Effector memory CD8-positive, alpha-beta T cell (primary cell): ENCODE results near the gene KNCN.

Source experiments
- ATAC-seq: fragments of 150-1000 bp; cut with Tn5 transposase; replicated peaks from 2 replicates; pipeline ENCODE4 v1.10.0; 2021; ENCODE audit warnings: mild to moderate bottlenecking, moderate library complexity
- DNase-seq, 3 experiments: peaks; one replicate each; pipeline ENCODE4 v3.0.0; 2021
- H3K27ac Mint-ChIP-seq, 2 donors: one replicate each; pipeline ENCODE4 v1.8.0; 2022; ENCODE audit warnings: mild to moderate bottlenecking in 2 of 2, mixed read lengths in 2 of 2, moderate library complexity in 2 of 2
- H3K27me3 Mint-ChIP-seq, 2 donors: one replicate each; pipeline ENCODE4 v1.8.0; 2022; ENCODE audit warnings: mixed read lengths in 2 of 2
- H3K36me3 Mint-ChIP-seq: one replicate; pipeline ENCODE4 v1.8.0; 2022; ENCODE audit warnings: mild to moderate bottlenecking, moderate library complexity, mixed read lengths; ENCODE audit not compliant: insufficient read depth
- H3K4me1 Mint-ChIP-seq, 2 donors: one replicate each; pipeline ENCODE4 v1.8.0; 2022; ENCODE audit warnings: low read depth in 2 of 2, mixed read lengths in 2 of 2
- H3K4me3 Mint-ChIP-seq, 2 donors: one replicate each; pipeline ENCODE4 v1.8.0; 2022; ENCODE audit warnings: mild to moderate bottlenecking in 2 of 2, mixed read lengths in 2 of 2, moderate library complexity in 2 of 2
- H3K9me3 Mint-ChIP-seq, 2 donors: one replicate each; pipeline ENCODE4 v1.8.0; 2022; ENCODE audit warnings: mixed read lengths in 2 of 2

KNCN gene

GRCh38 chr1:46522184-46522968, 29.1 kb downstream of the KNCN start:
- H3K27ac Mint-ChIP-seq = peak overlapping the region in 1 of 2 donors; percentile 50
- ATAC-seq = peak; percentile 24
- H3K9me3 Mint-ChIP-seq = no peaks in the 10 kb centered on the region
- no peak for DNase-seq
- H3K4me3 Mint-ChIP-seq = peak overlapping the region in 1 of 2 donors; percentile 18
- peaks cover 25 to 58% of the 10 kb centered on the region in 2 donors for H3K27me3 Mint-ChIP-seq
- H3K4me1 Mint-ChIP-seq = peaks cover 0 to 9% of the 10 kb centered on the region in 2 donors
- no peaks in the 10 kb centered on the region for H3K36me3 Mint-ChIP-seq

- peak overlapping the region in 1 of 2 donors; percentile 77 for H3K27ac Mint-ChIP-seq
- DNase-seq (no peak), ATAC-seq (no peak)
- H3K36me3 Mint-ChIP-seq = no peaks in the 10 kb centered on the region
- H3K27me3 Mint-ChIP-seq = peaks cover 29 to 64% of the 10 kb centered on the region in 2 donors
- no peak overlapping the region for H3K4me3 Mint-ChIP-seq
- H3K4me1 Mint-ChIP-seq = peaks cover 0 to 11% of the 10 kb centered on the region in 2 donors
- no peaks in the 10 kb centered on the region for H3K9me3 Mint-ChIP-seq
Observed at GRCh38 chr1:46521414-46521813, 30.0 kb downstream of the KNCN start.

GRCh38 chr1:46520063-46520911, 31.2 kb downstream of the KNCN start:
- Mint-ChIP-seq H3K27ac (no peak overlapping the region), H3K27me3 (peaks cover 26 to 64% of the 10 kb centered on the region in 2 donors), H3K4me1 (peaks cover 0 to 11% of the 10 kb centered on the region in 2 donors), H3K9me3 (no peaks in the 10 kb centered on the region), H3K36me3 (no peaks in the 10 kb centered on the region), H3K4me3 (no peak overlapping the region)
- DNase-seq (no peak), ATAC-seq (no peak)

GRCh38 chr1:46519209-46519608, 32.2 kb downstream of the KNCN start:
- Mint-ChIP-seq H3K4me3 (no peak overlapping the region), H3K9me3 (no peaks in the 10 kb centered on the region), H3K27ac (no peak overlapping the region), H3K4me1 (peaks cover 0 to 11% of the 10 kb centered on the region in 2 donors), H3K27me3 (peaks cover 25 to 66% of the 10 kb centered on the region in 2 donors), H3K36me3 (no peaks in the 10 kb centered on the region)
- DNase-seq = no peak
- ATAC-seq = no peak

- no peaks in the 10 kb centered on the region for H3K36me3 Mint-ChIP-seq
- no peak overlapping the region for H3K4me3 Mint-ChIP-seq
- no peak overlapping the region for H3K27ac Mint-ChIP-seq
- no peaks in the 10 kb centered on the region for H3K9me3 Mint-ChIP-seq
- H3K27me3 Mint-ChIP-seq = peaks cover 28 to 72% of the 10 kb centered on the region in 2 donors
- DNase-seq = no peak
- peaks cover 0 to 11% of the 10 kb centered on the region in 2 donors for H3K4me1 Mint-ChIP-seq
- ATAC-seq = no peak
Observed at GRCh38 chr1:46517932-46518498, 33.4 kb downstream of the KNCN start.

GRCh38 chr1:46517010-46517600, 34.3 kb downstream of the KNCN start:
- no peak overlapping the region for H3K27ac Mint-ChIP-seq
- ATAC-seq (peak; percentile 26), DNase-seq (no peak)
- peaks cover 38 to 81% of the 10 kb centered on the region in 2 donors for H3K27me3 Mint-ChIP-seq
- H3K36me3 Mint-ChIP-seq = no peaks in the 10 kb centered on the region
- H3K9me3 Mint-ChIP-seq = no peaks in the 10 kb centered on the region
- H3K4me1 Mint-ChIP-seq = peaks cover 0 to 5% of the 10 kb centered on the region in 2 donors
- H3K4me3 Mint-ChIP-seq = no peak overlapping the region

GRCh38 chr1:46516200-46516950, 35.1 kb downstream of the KNCN start:
- H3K36me3 Mint-ChIP-seq = no peaks in the 10 kb centered on the region
- no peak overlapping the region for H3K27ac Mint-ChIP-seq
- no peak for DNase-seq
- no peak for ATAC-seq
- H3K4me3 Mint-ChIP-seq = no peak overlapping the region
- peaks cover 0 to 2% of the 10 kb centered on the region in 2 donors for H3K4me1 Mint-ChIP-seq
- peaks cover 39 to 88% of the 10 kb centered on the region in 2 donors for H3K27me3 Mint-ChIP-seq
- H3K9me3 Mint-ChIP-seq = no peaks in the 10 kb centered on the region

- Mint-ChIP-seq H3K4me1 (peaks cover 0 to 2% of the 10 kb centered on the region in 2 donors), H3K27ac (no peak overlapping the region), H3K4me3 (no peak overlapping the region)
Observed at GRCh38 chr1:46515576-46515975, 35.9 kb downstream of the KNCN start.

GRCh38 chr1:46513536-46513935, 37.9 kb downstream of the KNCN start:
- Mint-ChIP-seq H3K9me3 (no peaks in the 10 kb centered on the region), H3K36me3 (no peaks in the 10 kb centered on the region), H3K4me1 (peaks cover 0 to 2% of the 10 kb centered on the region in 2 donors), H3K4me3 (no peak overlapping the region), H3K27ac (no peak overlapping the region), H3K27me3 (peaks cover 39 to 78% of the 10 kb centered on the region in 2 donors)
- ATAC-seq (no peak), DNase-seq (no peak)

More at GRCh38 chr1:46515576-46515975, 35.9 kb downstream of the KNCN start:
- H3K27me3 Mint-ChIP-seq = peaks cover 39 to 92% of the 10 kb centered on the region in 2 donors
- no peak for DNase-seq
- H3K9me3 Mint-ChIP-seq = no peaks in the 10 kb centered on the region
- H3K36me3 Mint-ChIP-seq = no peaks in the 10 kb centered on the region
- no peak for ATAC-seq

GRCh38 chr1:46512792-46513190, 38.7 kb downstream of the KNCN start:
- Mint-ChIP-seq H3K4me3 (no peak overlapping the region), H3K27me3 (peaks cover 36 to 78% of the 10 kb centered on the region in 2 donors), H3K36me3 (no peaks in the 10 kb centered on the region), H3K27ac (no peak overlapping the region), H3K4me1 (peaks cover 0 to 2% of the 10 kb centered on the region in 2 donors), H3K9me3 (no peaks in the 10 kb centered on the region)
- ATAC-seq = no peak
- DNase-seq = no peak

GRCh38 chr1:46512135-46512791, 39.2 kb downstream of the KNCN start:
- no peak overlapping the region for H3K27ac Mint-ChIP-seq
- ATAC-seq (no peak), DNase-seq (no peak)
- no peaks in the 10 kb centered on the region for H3K9me3 Mint-ChIP-seq
- peaks cover 0 to 2% of the 10 kb centered on the region in 2 donors for H3K4me1 Mint-ChIP-seq
- peaks cover 33 to 78% of the 10 kb centered on the region in 2 donors for H3K27me3 Mint-ChIP-seq
- no peaks in the 10 kb centered on the region for H3K36me3 Mint-ChIP-seq
- no peak overlapping the region for H3K4me3 Mint-ChIP-seq

- Mint-ChIP-seq H3K27ac (no peak overlapping the region), H3K36me3 (no peaks in the 10 kb centered on the region), H3K4me1 (no peaks in the 10 kb centered on the region), H3K4me3 (no peak overlapping the region), H3K27me3 (peaks cover 28 to 78% of the 10 kb centered on the region in 2 donors), H3K9me3 (no peaks in the 10 kb centered on the region)
- ATAC-seq (no peak), DNase-seq (no peak)
Observed at GRCh38 chr1:46510998-46511365, 40.5 kb downstream of the KNCN start.
